Fibroblast of gingiva (primary cell): ENCODE measurements around the gene MCRIP2.
"Not testable (repeated sequence)": the region's sequence is repeated elsewhere in the genome, so short reads cannot be mapped to it uniquely, and the experiment has no call there.

Experiments used
- DNase-seq: peaks from one replicate; pipeline ENCODE4 v3.0.0-alpha.2; 2011; ENCODE audit warnings: low read depth

The MCRIP2 gene

GRCh38 chr16:681746-682427 lies 40.3 kb downstream of the MCRIP2 start:
- no peak for DNase-seq

- no peak for DNase-seq
Measured at GRCh38 chr16:682493-683395, 41.1 kb downstream of the MCRIP2 start.

GRCh38 chr16:683396-684070 lies 41.9 kb downstream of the MCRIP2 start:
- DNase-seq = no peak

- DNase-seq = peak; percentile 96
Measured at GRCh38 chr16:684071-684794, 42.6 kb downstream of the MCRIP2 start, which contains the start of gene JMJD8. Gene JMJD8, minus strand, starts transcription at chr16:684334. Its CDS starts 15 bp downstream, at chr16:684319.

GRCh38 chr16:684961-685696 lies 43.5 kb downstream of the MCRIP2 start:
- DNase-seq = no peak

GRCh38 chr16:685967-686366 lies 44.3 kb downstream of the MCRIP2 start:
- peak; percentile 23 for DNase-seq

- no peak for DNase-seq
Measured at GRCh38 chr16:686459-687260, 45.0 kb downstream of the MCRIP2 start.

- no peak for DNase-seq
Measured at GRCh38 chr16:687499-687898, 45.9 kb downstream of the MCRIP2 start.

- DNase-seq = no peak
Measured at GRCh38 chr16:689175-689897, 47.7 kb downstream of the MCRIP2 start.

- DNase-seq = not testable (repeated sequence)
Measured at GRCh38 chr16:691242-691641, 49.6 kb downstream of the MCRIP2 start.

- DNase-seq = no peak
Measured at GRCh38 chr16:692356-693108, 50.9 kb downstream of the MCRIP2 start.

- no peak for DNase-seq
Measured at GRCh38 chr16:693364-693763, 51.7 kb downstream of the MCRIP2 start.

GRCh38 chr16:693766-694165 lies 52.1 kb downstream of the MCRIP2 start:
- DNase-seq = no peak

GRCh38 chr16:694187-694862 lies 52.7 kb downstream of the MCRIP2 start:
- DNase-seq = no peak

- DNase-seq = no peak
Measured at GRCh38 chr16:694863-695354, 53.3 kb downstream of the MCRIP2 start.

- DNase-seq = no peak
Measured at GRCh38 chr16:695355-696089, 53.9 kb downstream of the MCRIP2 start.
